OCI-LY3 (cell line): ENCODE measurements around the gene CEP112.

Source experiments
- H2AFZ ChIP-seq: fragments of 200-600, 300-600 bp; shearing (Covaris generic); 2 replicates; pipeline ENCODE4 v1.6.0; 2014; ENCODE audit warnings: antibody characterized with exemption, low read depth, low read length
- H3K27ac ChIP-seq: fragments of 200-600, 300-600 bp; sonication (generic); 2 replicates; pipeline ENCODE4 v1.5.1; 2014; ENCODE audit warnings: mild to moderate bottlenecking, low read length, moderate library complexity, mixed read lengths
- H3K27me3 ChIP-seq: fragments of 200-600, 300-600 bp; sonication (generic); 2 replicates; pipeline ENCODE4 v1.6.1; 2014; ENCODE audit warnings: low read depth, low read length, mixed read lengths
- H3K36me3 ChIP-seq: fragments of 200-600, 300-600 bp; sonication (generic); replicated peaks from 2 replicates; pipeline ENCODE3; 2014; ENCODE audit warnings: low read depth, low read length, mixed read lengths
- H3K4me1 ChIP-seq: fragments of 300-600, 200-600 bp; sonication (generic); 2 replicates; pipeline ENCODE4 v1.6.1; 2014; ENCODE audit warnings: low read length, mixed read lengths
- H3K4me2 ChIP-seq: fragments of 200-600, 300-600 bp; sonication (generic); 2 replicates; pipeline ENCODE4 v1.6.1; 2014; ENCODE audit warnings: low read length, mixed read lengths
- H3K4me3 ChIP-seq: fragments of 300-600, 200-600 bp; sonication (generic); 2 replicates; pipeline ENCODE4 v1.5.1; 2014; ENCODE audit warnings: antibody characterized with exemption, mild to moderate bottlenecking, low read length, moderate library complexity
- H3K79me2 ChIP-seq: fragments of 300-600, 200-600 bp; shearing (Covaris generic); 2 replicates; pipeline ENCODE4 v1.6.1; 2014; ENCODE audit warnings: mild to moderate bottlenecking, low read length, mixed read lengths
- H3K9ac ChIP-seq: fragments of 300-600, 200-600 bp; shearing (Covaris generic); 2 replicates; pipeline ENCODE4 v1.6.0; 2014; ENCODE audit warnings: mild to moderate bottlenecking, low read length, moderate library complexity
- H3K9me3 ChIP-seq: fragments of 200-600, 300-600 bp; shearing (Covaris generic); 2 replicates; pipeline ENCODE4 v1.6.1; 2014; ENCODE audit warnings: low read length, mixed read lengths; ENCODE audit not compliant: insufficient read depth
- H4K20me1 ChIP-seq: fragments of 200-600, 300-600 bp; sonication (generic); 2 replicates; pipeline ENCODE4 v1.6.1; 2016; ENCODE audit warnings: low read length, mixed read lengths; ENCODE audit not compliant: insufficient read depth
- CTCF ChIP-seq: fragments of 200-600, 300-600 bp; sonication (generic); IDR thresholded peaks from 2 replicates; pipeline ENCODE4 v1.5.1; 2014; ENCODE audit warnings: antibody characterized with exemption, low read length, low read depth
- EZH2phosphoT487 ChIP-seq: fragments of 200-600 bp; shearing (Covaris generic); IDR thresholded peaks from 2 replicates; pipeline ENCODE4 v1.6.1; 2018; ENCODE audit warnings: antibody characterized with exemption, mixed run types, low read depth

The CEP112 gene

DNA sequence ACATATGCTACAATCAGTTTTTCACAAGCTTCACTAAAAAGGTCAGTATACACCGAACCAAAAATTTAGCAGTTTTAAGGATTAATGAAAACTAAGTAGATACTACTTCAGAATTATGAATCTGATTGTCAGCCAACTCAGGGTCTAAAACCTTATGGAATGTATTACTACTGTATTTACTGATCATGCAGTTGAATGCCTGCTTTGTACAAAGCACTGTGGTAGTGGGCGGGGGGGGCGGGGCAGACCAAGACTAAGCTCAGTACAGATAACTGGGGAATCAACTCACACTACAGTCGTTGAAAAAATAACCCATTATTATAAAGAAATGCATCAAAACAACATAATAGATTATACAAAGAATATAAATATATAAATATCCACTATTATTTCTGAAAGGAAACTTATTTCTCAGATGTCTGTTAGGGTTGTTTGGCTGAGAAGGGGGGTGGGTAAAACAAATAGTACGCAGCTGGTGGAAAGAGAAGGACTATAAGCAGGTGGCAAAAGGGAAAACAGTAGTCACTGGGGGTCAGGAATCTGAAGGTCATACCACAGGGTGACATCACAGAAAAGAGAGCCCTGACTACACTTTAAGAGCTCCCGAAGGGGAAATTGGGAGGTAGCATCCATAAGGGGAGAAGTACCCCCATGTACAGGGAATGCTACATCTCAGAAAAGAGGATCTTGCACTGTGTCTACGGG, 521.1 kb downstream of the CEP112 start:
- H3K9ac ChIP-seq: no peak overlapping the region
- no peaks in the 10 kb centered on the region for H3K4me1 ChIP-seq
- no peaks in the 10 kb centered on the region for H3K79me2 ChIP-seq
- no peak for TF ChIP-seq CTCF
- no peak for TF ChIP-seq EZH2phosphoT487
- H3K27me3 ChIP-seq: no peaks in the 10 kb centered on the region
- no peaks in the 10 kb centered on the region for H3K36me3 ChIP-seq
- no peak overlapping the region for H3K27ac ChIP-seq
- H3K4me3 ChIP-seq: no peak overlapping the region
- H4K20me1 ChIP-seq: no peaks in the 10 kb centered on the region
- H3K4me2 ChIP-seq: no peak overlapping the region
- no peak overlapping the region for H2AFZ ChIP-seq
- H3K9me3 ChIP-seq: 0 out of 2 replicates have a peak, but pooled peaks cover 4% of the 10 kb centered on the region

DNA sequence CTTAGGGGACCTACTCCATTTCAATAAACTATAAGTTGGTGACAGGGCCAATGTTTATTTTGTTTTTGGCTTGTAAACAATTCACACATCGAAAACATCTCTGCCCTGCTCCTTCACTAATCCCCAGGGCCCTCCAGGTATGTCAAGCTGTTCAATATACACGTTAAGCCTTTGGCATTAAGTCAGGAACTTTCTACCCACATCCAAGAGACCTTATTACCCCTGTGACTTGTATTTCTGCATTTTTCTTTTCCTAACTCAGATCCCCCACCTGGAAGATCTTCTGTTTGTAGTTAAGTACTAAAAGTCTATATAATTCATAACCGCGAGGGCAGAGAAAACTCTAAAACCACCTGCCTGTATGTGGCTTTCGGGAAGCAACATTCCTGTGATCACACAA, 523.7 kb downstream of the CEP112 start:
- H3K9me3 ChIP-seq: no peaks in the 10 kb centered on the region
- no peak for TF ChIP-seq CTCF
- TF ChIP-seq EZH2phosphoT487: no peak
- H3K4me2 ChIP-seq: no peak overlapping the region
- no peak overlapping the region for H3K9ac ChIP-seq
- no peak overlapping the region for H2AFZ ChIP-seq
- no peaks in the 10 kb centered on the region for H3K36me3 ChIP-seq
- no peaks in the 10 kb centered on the region for H3K79me2 ChIP-seq
- H3K4me1 ChIP-seq: no peaks in the 10 kb centered on the region
- H3K27ac ChIP-seq: no peak overlapping the region
- no peaks in the 10 kb centered on the region for H3K27me3 ChIP-seq
- H4K20me1 ChIP-seq: no peaks in the 10 kb centered on the region
- no peak overlapping the region for H3K4me3 ChIP-seq

DNA sequence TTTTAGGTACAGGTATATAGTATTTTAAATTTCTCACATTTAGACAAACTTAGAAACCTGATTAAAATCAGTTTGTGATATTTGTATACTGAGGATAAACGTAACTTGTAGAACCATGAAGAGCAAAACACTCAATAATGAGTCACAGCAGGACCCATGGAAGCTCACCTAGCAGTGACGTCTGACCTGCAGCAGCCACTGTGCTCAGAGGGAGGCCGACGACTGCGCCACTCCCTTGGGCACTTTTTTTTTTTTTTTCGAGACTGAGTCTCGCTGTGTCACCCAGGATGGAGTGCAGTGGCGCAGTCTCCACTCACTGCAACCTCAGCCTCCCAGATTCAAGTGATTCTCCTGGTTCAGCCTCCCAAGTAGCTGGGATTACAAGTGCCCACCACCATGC, 524.3 kb downstream of the CEP112 start:
- no peak overlapping the region for H3K27ac ChIP-seq
- no peaks in the 10 kb centered on the region for H3K4me1 ChIP-seq
- H4K20me1 ChIP-seq: no peaks in the 10 kb centered on the region

DNA sequence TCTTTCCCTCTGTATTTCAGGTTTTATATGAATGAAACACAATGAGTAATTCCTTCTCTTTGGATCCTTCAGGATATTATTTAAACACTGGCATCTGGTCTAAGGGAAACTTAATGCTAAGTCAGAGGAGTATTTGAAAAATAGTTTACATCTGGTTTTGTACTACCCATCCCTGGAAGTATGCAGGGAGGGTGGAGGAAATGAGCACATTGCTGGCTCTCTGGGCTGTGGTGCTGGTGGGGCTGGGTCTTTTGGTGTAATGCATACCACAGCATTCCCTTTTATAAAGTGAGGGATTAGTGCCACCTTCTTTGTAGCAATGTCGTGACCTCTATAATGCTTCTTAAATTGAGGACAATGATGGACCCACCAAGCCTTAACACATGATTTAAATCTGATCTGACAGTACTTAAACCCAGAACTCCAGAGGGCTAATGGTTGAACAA, 525.0 kb downstream of the CEP112 start:
- Histone ChIP-seq H3K27ac (no peak overlapping the region), H3K27me3 (no peaks in the 10 kb centered on the region), H4K20me1 (no peaks in the 10 kb centered on the region), H3K9me3 (no peaks in the 10 kb centered on the region), H3K79me2 (no peaks in the 10 kb centered on the region), H3K4me3 (no peak overlapping the region), H3K4me1 (no peaks in the 10 kb centered on the region), H3K4me2 (no peak overlapping the region), H3K9ac (no peak overlapping the region), H2AFZ (no peak overlapping the region), H3K36me3 (no peaks in the 10 kb centered on the region)
- no peak for TF ChIP-seq EZH2phosphoT487
- no peak for TF ChIP-seq CTCF

More for the DNA sequence above, 524.3 kb downstream of the CEP112 start:
- no peak overlapping the region for H2AFZ ChIP-seq
- no peak for TF ChIP-seq CTCF
- no peak for TF ChIP-seq EZH2phosphoT487
- no peaks in the 10 kb centered on the region for H3K79me2 ChIP-seq
- H3K36me3 ChIP-seq: no peaks in the 10 kb centered on the region
- no peak overlapping the region for H3K4me2 ChIP-seq
- no peaks in the 10 kb centered on the region for H3K9me3 ChIP-seq
- H3K27me3 ChIP-seq: no peaks in the 10 kb centered on the region
- H3K4me3 ChIP-seq: no peak overlapping the region
- H3K9ac ChIP-seq: no peak overlapping the region
